Osteoblast (primary cell): ENCODE data around the gene TCF7L2. TPM values are rescaled to one million over a fixed set of nuclear protein-coding genes. Genes with fewer than 3 reads are reported as not detected.
A peak's percentile ranks its signal among the peaks of the same experiment; 100 is the strongest.

Experiments
- DNase-seq: peaks from one replicate; pipeline ENCODE4 v3.0.0; 2011; ENCODE audit warnings: low spot score, mixed read lengths; ENCODE audit not compliant: insufficient read length; ENCODE audit errors: missing footprints
- H2AFZ ChIP-seq: 2 replicates; pipeline ENCODE4 v1.6.0; 2011; ENCODE audit warnings: mild to moderate bottlenecking, low read length
- H3K27ac ChIP-seq: 2 replicates; pipeline ENCODE4 v1.5.1; 2011; ENCODE audit warnings: mild to moderate bottlenecking, low read depth, low read length, moderate library complexity
- H3K27me3 ChIP-seq: 2 replicates; pipeline ENCODE4 v1.6.0; 2012; ENCODE audit warnings: mild to moderate bottlenecking, control low read depth, inconsistent platforms, low read length, moderate library complexity; ENCODE audit not compliant: insufficient read depth
- H3K36me3 ChIP-seq: 2 replicates; pipeline ENCODE4 v1.5.1; 2011; ENCODE audit warnings: mild to moderate bottlenecking, low read length, control low read depth, moderate library complexity; ENCODE audit not compliant: insufficient read depth
- H3K4me1 ChIP-seq: 2 replicates; pipeline ENCODE4 v1.5.1; 2011; ENCODE audit warnings: mild to moderate bottlenecking, low read length, control low read depth, moderate library complexity; ENCODE audit not compliant: insufficient read depth
- H3K4me2 ChIP-seq: 2 replicates; pipeline ENCODE4 v1.6.0; 2011; ENCODE audit warnings: mild to moderate bottlenecking, low read length; ENCODE audit not compliant: insufficient read depth
- H3K4me3 ChIP-seq: fragments of 200-600 bp; sonication (generic); 3 replicates; pipeline ENCODE4 v1.5.1; 2012; ENCODE audit warnings: mild to moderate bottlenecking, low read length, inconsistent platforms; ENCODE audit not compliant: insufficient read depth
- H3K79me2 ChIP-seq: 2 replicates; pipeline ENCODE4 v1.6.0; 2012; ENCODE audit warnings: mild to moderate bottlenecking, low read length, control low read depth, inconsistent platforms; ENCODE audit not compliant: insufficient read depth
- H3K9me3 ChIP-seq: 2 replicates; pipeline ENCODE4 v1.5.1; 2011; ENCODE audit warnings: low read depth, low read length, control low read depth
- H4K20me1 ChIP-seq: 2 replicates; pipeline ENCODE4 v1.6.0; 2012; ENCODE audit warnings: mild to moderate bottlenecking, low read length, control low read depth; ENCODE audit not compliant: insufficient read depth
- CTCF ChIP-seq: IDR thresholded peaks from 2 replicates; pipeline ENCODE4 v1.5.1; 2011; ENCODE audit warnings: mild to moderate bottlenecking, low read depth, low read length, moderate library complexity; ENCODE audit errors: extremely low read depth
- total RNA-seq: library from RNA; depleted of rRNA; stranded (reverse); fragments of >200 nt; gene quantifications from 2 replicates; pipeline ENCODE4 v1.2.3, GENCODE V29; 2012

The TCF7L2 gene
- total RNA-seq, 1 donor: 9.0 TPM

- Histone ChIP-seq H3K9me3 (no peaks in the 10 kb centered on the region), H3K79me2 (peaks cover 45% of the 10 kb centered on the region)
- no peak for TF ChIP-seq CTCF
Measured at GRCh38 chr10:112950714-112951358, 789 bp downstream of the TCF7L2 start.

GRCh38 chr10:112951359-112952281 lies 1.6 kb downstream of the TCF7L2 start:
- H2AFZ ChIP-seq: peak overlapping the region; percentile 85
- no peaks in the 10 kb centered on the region for H3K36me3 ChIP-seq
- no peaks in the 10 kb centered on the region for H3K9me3 ChIP-seq
- H3K27ac ChIP-seq: peak overlapping the region; percentile 93
- H3K27me3 ChIP-seq: no peaks in the 10 kb centered on the region
- peaks cover 53% of the 10 kb centered on the region for H3K79me2 ChIP-seq
- peak overlapping the region; percentile 90 for H3K4me3 ChIP-seq
- no peak for TF ChIP-seq CTCF
- H3K4me1 ChIP-seq: peaks cover 37% of the 10 kb centered on the region
- peaks cover 7% of the 10 kb centered on the region for H4K20me1 ChIP-seq
- peak; percentile 94 for DNase-seq
- peak overlapping the region; percentile 87 for H3K4me2 ChIP-seq

More at GRCh38 chr10:112950714-112951358, 789 bp downstream of the TCF7L2 start:
- H3K4me3 ChIP-seq: peak overlapping the region; percentile 90
- no peaks in the 10 kb centered on the region for H3K27me3 ChIP-seq
- peak overlapping the region; percentile 90 for H3K4me2 ChIP-seq
- DNase-seq: peak; percentile 73
- H4K20me1 ChIP-seq: peaks cover 7% of the 10 kb centered on the region
- H2AFZ ChIP-seq: peak overlapping the region; percentile 76
- no peaks in the 10 kb centered on the region for H3K36me3 ChIP-seq
- peaks cover 29% of the 10 kb centered on the region for H3K4me1 ChIP-seq
- peak overlapping the region; percentile 88 for H3K27ac ChIP-seq

GRCh38 chr10:112952282-112953173 lies 2.5 kb downstream of the TCF7L2 start:
- H2AFZ ChIP-seq: peak overlapping the region; percentile 85
- peak overlapping the region; percentile 90 for H3K4me3 ChIP-seq
- H3K27me3 ChIP-seq: no peaks in the 10 kb centered on the region
- no peak for TF ChIP-seq CTCF
- peaks cover 7% of the 10 kb centered on the region for H4K20me1 ChIP-seq
- H3K4me1 ChIP-seq: peaks cover 45% of the 10 kb centered on the region
- H3K79me2 ChIP-seq: peaks cover 61% of the 10 kb centered on the region
- no peaks in the 10 kb centered on the region for H3K36me3 ChIP-seq
- H3K27ac ChIP-seq: peak overlapping the region; percentile 93
- peak; percentile 51 for DNase-seq
- H3K9me3 ChIP-seq: no peaks in the 10 kb centered on the region
- peak overlapping the region; percentile 87 for H3K4me2 ChIP-seq
